Aorta (tissue), 5 donors: ENCODE results near the gene PALLD. TPM values are rescaled to one million over a fixed set of nuclear protein-coding genes. Genes with fewer than 3 reads are reported as not detected.

Experiments
- ATAC-seq: fragments of 200-7000 bp; cut with Tn5 transposase; one replicate; pipeline ENCODE4 v1.9.1; 2022; ENCODE audit warnings: moderate library complexity; ENCODE audit not compliant: low FRiP score
- DNase-seq, 2 donors: peaks; one replicate each; pipeline ENCODE4 v3.0.0-alpha.2; 2020
- H3K27ac ChIP-seq, 2 donors: one replicate each; pipeline ENCODE4 v1.5.1; 2013; ENCODE audit warnings: low read length in 2 of 2, mild to moderate bottlenecking in 2 of 2, moderate library complexity in 2 of 2, control low read depth in 1 of 2, inconsistent platforms in 1 of 2, low read depth in 1 of 2
- H3K27me3 ChIP-seq, 2 donors: one replicate each; pipeline ENCODE4 v1.6.1; 2013; ENCODE audit warnings: control low read depth in 1 of 2, low read length in 1 of 2, mild to moderate bottlenecking in 1 of 2, moderate library complexity in 1 of 2; ENCODE audit not compliant: insufficient read depth in 2 of 2, control insufficient read depth in 1 of 2
- H3K36me3 ChIP-seq, 2 donors: one replicate each; pipeline ENCODE4 v1.6.1; 2013; ENCODE audit warnings: control low read depth in 1 of 2, low read length in 1 of 2, mild to moderate bottlenecking in 1 of 2; ENCODE audit not compliant: insufficient read depth in 2 of 2, control insufficient read depth in 1 of 2
- H3K4me1 ChIP-seq, 2 donors: one replicate each; pipeline ENCODE4 v1.6.1; 2013; ENCODE audit warnings: low read length in 2 of 2, control low read depth in 1 of 2, mild to moderate bottlenecking in 1 of 2, moderate library complexity in 1 of 2; ENCODE audit not compliant: insufficient read depth in 2 of 2, control insufficient read depth in 1 of 2
- H3K4me3 ChIP-seq, 2 donors: one replicate each; pipeline ENCODE4 v1.5.1; 2013; ENCODE audit warnings: low read length in 2 of 2, control low read depth in 1 of 2, mild to moderate bottlenecking in 1 of 2
- H3K9me3 ChIP-seq: one replicate; pipeline ENCODE4 v1.6.1; 2013; ENCODE audit warnings: mild to moderate bottlenecking, low read length; ENCODE audit not compliant: control insufficient read depth
- WGBS, 2 donors: extraction: QIAGEN DNeasy Blood & Tissue Kit; methylation state at CpG; one replicate each; pipeline ENCODE4 v1.1.7; 2013; 5-methylcytosine and 5-hydroxymethylcytosine counted together
- intact Hi-C, 2 donors: fragments of 100-400 bp; cut with DNase I; formaldehyde crosslinking; loops; one replicate each; pipeline versions ENCODE4 v1.14.2 to v1.15.0; 2022
- polyA plus RNA-seq, 2 donors: library from polyadenylated mRNA; stranded (reverse); fragments of 200-250 nt; gene quantifications; one replicate each; pipeline ENCODE4 v1.2.3, GENCODE V29; 2013
- total RNA-seq, 2 donors: library from RNA; stranded (reverse); fragmentation: NEBNext Ultra II Directional; extraction: Animal tissue kit (Norgen Biotek cat#: 25700); gene quantifications; one replicate each; pipeline ENCODE4 v1.2.1, GENCODE V29; 2021
- donor health status: healthy with polysubstance abuse.
- donor health status: Bipolar disorder and iron deficiency.
- donor health status: DM: no; HTN: no; CAD: no.
- donor health status: DM: no; HTN: no; CAD: no.
- donor health status: DM: yes; HTN: yes; CAD: no.

The PALLD gene
- total and polyA plus RNA-seq, 4 donors, result 253 to 626 (median 464) TPM

DNA sequence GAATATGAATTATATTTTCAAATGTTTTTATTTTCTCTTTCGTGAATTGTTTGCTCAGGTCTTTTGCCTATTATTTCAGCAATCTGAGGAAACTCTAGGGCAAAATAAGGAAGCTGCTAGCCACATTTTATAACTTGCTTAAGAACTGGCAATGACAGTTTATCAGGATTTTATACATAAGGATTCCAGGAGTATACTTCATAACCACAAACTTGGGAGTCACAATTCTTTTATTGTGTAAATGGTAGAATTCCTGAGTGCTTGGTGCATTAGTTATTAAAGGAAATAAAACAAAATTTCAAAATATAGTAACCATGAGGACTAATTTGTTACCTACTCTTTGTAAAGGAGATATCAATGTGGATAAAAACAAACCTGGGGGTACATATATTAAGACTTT lies 54.4 kb downstream of the PALLD start:
- Histone ChIP-seq H3K27ac (no peak overlapping the region), H3K4me1 (no peaks in the 10 kb centered on the region), H3K9me3 (no peaks in the 10 kb centered on the region), H3K27me3 (no peaks in the 10 kb centered on the region), H3K36me3 (no peaks in the 10 kb centered on the region), H3K4me3 (no peak overlapping the region)
- ATAC-seq (no peak), DNase-seq (no peak)
- WGBS, 2 donors, result 95 to 98% methylated on average over 1 of the region's 1 CpG
- intact Hi-C loops, result no loop called here

GRCh38 chr4:168551945-168552695 lies 55.3 kb downstream of the PALLD start:
- WGBS, 2 donors, result 79 to 85% methylated on average over 2 of the region's 2 CpGs
- no peaks in the 10 kb centered on the region for H3K9me3 ChIP-seq
- DNase-seq (no peak), ATAC-seq (no peak)
- no peak overlapping the region for H3K4me3 ChIP-seq
- no peaks in the 10 kb centered on the region for H3K4me1 ChIP-seq
- intact Hi-C loops, result no loop called here
- H3K27ac ChIP-seq, result no peak overlapping the region
- H3K27me3 ChIP-seq, result no peaks in the 10 kb centered on the region
- no peaks in the 10 kb centered on the region for H3K36me3 ChIP-seq

DNA sequence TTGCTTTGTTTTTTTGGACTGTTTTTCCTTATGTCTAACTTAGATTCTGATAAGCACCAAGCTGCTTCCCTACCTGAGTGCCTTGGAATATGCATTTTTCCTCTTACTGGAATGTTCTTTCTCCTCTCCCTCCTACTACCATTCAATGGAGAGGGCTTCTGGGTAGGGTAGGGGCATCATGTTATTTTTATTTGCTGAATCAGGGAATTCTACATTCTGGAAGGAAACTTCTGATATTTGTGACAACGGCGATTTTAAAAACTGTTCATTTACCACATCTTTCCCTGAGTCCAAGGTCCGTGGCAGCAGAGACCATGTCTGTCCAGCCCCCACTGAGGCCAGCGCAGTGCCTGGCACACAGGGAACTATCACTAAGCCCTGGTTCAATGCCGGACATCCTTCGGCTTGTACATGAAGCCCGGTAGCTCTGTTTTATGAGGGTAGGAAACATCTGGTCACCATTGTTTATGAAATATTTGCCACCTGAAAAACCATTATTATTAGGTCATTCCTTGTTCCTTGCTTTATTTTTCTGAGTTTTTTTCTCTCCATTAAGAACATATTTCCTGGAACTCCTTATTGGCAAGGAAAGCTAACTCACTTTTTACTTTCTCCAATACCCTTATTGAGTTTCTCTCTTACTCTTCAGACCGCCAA lies 57.0 kb downstream of the PALLD start:
- H3K9me3 ChIP-seq, result no peaks in the 10 kb centered on the region
- 81 to 86% methylated on average over 8 of the region's 8 CpGs for WGBS, 2 donors
- DNase-seq, result no peak
- ATAC-seq, result no peak
- no peak overlapping the region for H3K27ac ChIP-seq
- no peaks in the 10 kb centered on the region for H3K4me1 ChIP-seq
- H3K27me3 ChIP-seq, result no peaks in the 10 kb centered on the region
- H3K36me3 ChIP-seq, result no peaks in the 10 kb centered on the region
- intact Hi-C loops, result no loop called here
- no peak overlapping the region for H3K4me3 ChIP-seq

- H3K27me3 ChIP-seq, result no peaks in the 10 kb centered on the region
- no peaks in the 10 kb centered on the region for H3K4me1 ChIP-seq
- H3K4me3 ChIP-seq, result no peak overlapping the region
- intact Hi-C loops, result no loop called here
- 94 to 95% methylated on average over 5 of the region's 5 CpGs for WGBS, 2 donors
- DNase-seq (no peak), ATAC-seq (no peak)
- no peaks in the 10 kb centered on the region for H3K9me3 ChIP-seq
- H3K36me3 ChIP-seq, result no peaks in the 10 kb centered on the region
- no peak overlapping the region for H3K27ac ChIP-seq
These were observed 58.6 kb downstream of the PALLD start for GRCh38 chr4:168555437-168555836.

DNA sequence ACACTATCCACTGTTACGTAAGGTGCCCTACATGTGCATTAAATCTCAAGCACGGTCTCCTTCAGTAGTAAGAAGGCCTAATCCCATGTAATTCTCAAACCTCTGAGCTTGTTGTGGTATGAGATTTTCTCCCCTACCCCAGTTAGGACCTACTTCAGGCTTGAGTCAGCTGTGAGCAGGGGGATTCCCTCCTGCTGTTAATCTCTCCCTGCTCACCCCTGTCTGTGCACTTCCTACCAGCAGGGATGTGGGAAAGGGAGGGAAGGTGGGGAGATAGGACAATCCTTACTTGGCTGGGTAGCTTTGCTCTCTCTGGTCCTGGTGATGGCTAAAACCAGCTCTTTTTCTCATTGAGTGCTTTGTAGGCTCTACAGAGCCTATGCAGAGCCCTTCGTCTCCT lies 60.8 kb downstream of the PALLD start:
- H3K9me3 ChIP-seq, result no peaks in the 10 kb centered on the region

GRCh38 chr4:168558599-168558998 lies 61.7 kb downstream of the PALLD start:
- H3K27me3 ChIP-seq, result no peaks in the 10 kb centered on the region
- H3K9me3 ChIP-seq, result no peaks in the 10 kb centered on the region
- 61 to 77% methylated on average over 1 of the region's 1 CpG for WGBS, 2 donors
- H3K4me3 ChIP-seq, result no peak overlapping the region
- no peak for ATAC-seq
- intact Hi-C loops, result no loop called here
- H3K4me1 ChIP-seq, result no peaks in the 10 kb centered on the region
- no peaks in the 10 kb centered on the region for H3K36me3 ChIP-seq
- no peak for DNase-seq
- H3K27ac ChIP-seq, result no peak overlapping the region

More for the DNA sequence above, 60.8 kb downstream of the PALLD start:
- ATAC-seq (no peak), DNase-seq (no peak)
- no peak overlapping the region for H3K27ac ChIP-seq
- WGBS, 2 donors, result 97 to 99% methylated on average over 3 of the region's 3 CpGs
- H3K27me3 ChIP-seq, result no peaks in the 10 kb centered on the region
- no peaks in the 10 kb centered on the region for H3K36me3 ChIP-seq
- H3K4me1 ChIP-seq, result no peaks in the 10 kb centered on the region
- H3K4me3 ChIP-seq, result no peak overlapping the region
- intact Hi-C loops, result no loop called here

DNA sequence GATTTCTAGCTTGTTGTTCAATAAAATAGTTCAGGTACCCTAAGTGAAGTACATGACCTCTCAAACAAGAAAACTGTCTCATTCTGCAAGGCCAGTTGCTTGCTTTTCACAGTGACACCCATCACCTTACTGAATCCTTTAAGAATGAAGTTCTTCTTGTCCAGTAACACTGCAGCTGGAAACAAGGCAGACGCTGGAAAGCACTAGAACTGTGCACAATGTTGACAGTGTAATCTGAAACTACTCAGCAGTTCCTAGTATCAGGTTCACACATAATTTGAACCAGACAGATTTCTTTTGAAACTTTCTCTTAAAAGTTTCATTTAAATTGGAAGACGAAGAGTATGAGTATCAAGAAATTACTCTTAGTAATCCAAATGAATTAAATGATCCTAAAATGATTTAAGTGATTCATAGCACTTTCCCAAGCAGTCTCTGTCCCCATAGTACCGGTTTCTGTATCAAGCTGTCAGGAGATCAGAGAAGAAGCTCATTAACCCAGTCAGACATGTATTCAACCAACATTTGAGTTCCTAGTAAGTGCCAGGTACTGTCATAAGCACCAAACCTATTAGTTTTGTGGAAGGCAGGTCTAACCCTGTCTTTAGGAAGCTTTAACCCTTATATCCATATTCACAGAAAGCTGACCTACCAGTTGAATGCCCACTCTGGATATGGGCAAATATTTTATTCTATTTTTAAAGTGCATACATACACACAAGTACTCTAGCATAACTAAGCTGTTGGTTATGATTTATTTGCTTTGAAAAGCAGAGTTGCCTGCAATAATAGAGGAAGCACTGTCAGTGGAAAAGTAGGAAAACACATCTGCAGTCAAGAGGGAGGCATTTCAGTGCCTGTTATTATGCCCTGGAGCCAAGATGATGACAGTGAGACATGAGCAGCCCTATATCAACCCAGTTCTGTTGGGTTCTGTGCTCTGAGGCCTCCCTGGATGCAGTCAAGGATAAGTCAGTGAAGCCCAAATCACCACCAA lies 63.6 kb downstream of the PALLD start:
- no peak for ATAC-seq

DNA sequence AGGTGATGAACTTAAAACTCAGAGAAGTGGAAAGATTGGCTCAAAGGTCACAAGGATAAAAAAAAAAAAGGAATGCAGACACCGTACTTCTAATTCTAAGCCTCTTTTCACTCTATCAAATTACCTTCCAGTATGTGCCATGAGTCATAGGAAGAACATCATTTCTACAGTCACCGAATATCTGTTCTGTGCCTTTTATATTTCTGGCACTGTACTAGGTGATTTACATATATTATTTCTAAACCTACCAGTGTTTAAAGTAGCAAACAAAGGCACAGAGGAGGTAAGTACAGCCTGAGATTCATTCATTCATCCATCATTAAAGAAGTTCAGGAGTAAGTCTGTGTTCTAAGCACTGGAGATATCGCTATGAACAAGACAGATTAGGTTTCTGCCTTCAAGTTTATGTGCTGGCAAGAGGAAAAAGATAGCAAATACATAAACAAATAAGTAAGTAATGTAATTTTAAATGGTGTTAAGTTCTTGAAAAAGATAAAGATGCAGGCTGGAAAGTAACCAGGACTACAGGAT lies 65.3 kb downstream of the PALLD start:
- intact Hi-C loops, result no loop called here
- H3K27ac ChIP-seq, result no peak overlapping the region
- no peak for ATAC-seq
- no peaks in the 10 kb centered on the region for H3K36me3 ChIP-seq
- H3K4me3 ChIP-seq, result no peak overlapping the region
- H3K4me1 ChIP-seq, result no peaks in the 10 kb centered on the region
- WGBS, 2 donors, result 68 to 73% methylated on average over 3 of the region's 3 CpGs
- no peaks in the 10 kb centered on the region for H3K9me3 ChIP-seq
- H3K27me3 ChIP-seq, result no peaks in the 10 kb centered on the region
- no peak for DNase-seq

More for the DNA sequence above, 63.6 kb downstream of the PALLD start:
- WGBS, 2 donors, result 18% methylated on average over 3 of the region's 3 CpGs
- Histone ChIP-seq H3K4me1 (no peaks in the 10 kb centered on the region), H3K27me3 (no peaks in the 10 kb centered on the region), H3K4me3 (no peak overlapping the region), H3K9me3 (no peaks in the 10 kb centered on the region), H3K27ac (no peak overlapping the region), H3K36me3 (no peaks in the 10 kb centered on the region)
- intact Hi-C loops, result no loop called here
- DNase-seq, result no peak
